Measurements from ENCODE around the gene SHISA9.

SHISA9 gene

DNA sequence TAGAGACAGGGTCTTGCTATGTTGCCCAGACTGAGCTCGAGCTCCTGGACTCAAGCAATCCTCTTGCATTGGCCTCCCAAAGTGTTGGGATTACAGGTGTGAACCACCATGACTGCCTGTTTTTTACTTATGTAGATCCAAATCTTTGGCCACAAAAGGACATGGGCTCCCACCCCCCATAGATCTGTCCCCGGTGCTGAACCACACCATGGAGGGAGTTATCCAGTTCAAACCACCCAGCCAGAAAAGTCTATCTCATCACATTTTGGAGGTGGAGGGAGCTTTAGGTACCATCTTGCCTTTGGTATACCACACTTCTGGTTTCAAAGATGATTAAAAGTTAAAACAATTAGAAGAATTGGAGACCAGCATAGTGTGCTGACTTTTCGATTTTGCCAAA, 26.2 kb downstream of the SHISA9 start:
- H3K79me2 ChIP-seq (ENCODE audit: low read length) = no peaks in the 10 kb centered on the region
- H3K9me3 ChIP-seq (ENCODE audit: insufficient read depth, low read length) = no peaks in the 10 kb centered on the region
- TF ChIP-seq, protein P1, sequence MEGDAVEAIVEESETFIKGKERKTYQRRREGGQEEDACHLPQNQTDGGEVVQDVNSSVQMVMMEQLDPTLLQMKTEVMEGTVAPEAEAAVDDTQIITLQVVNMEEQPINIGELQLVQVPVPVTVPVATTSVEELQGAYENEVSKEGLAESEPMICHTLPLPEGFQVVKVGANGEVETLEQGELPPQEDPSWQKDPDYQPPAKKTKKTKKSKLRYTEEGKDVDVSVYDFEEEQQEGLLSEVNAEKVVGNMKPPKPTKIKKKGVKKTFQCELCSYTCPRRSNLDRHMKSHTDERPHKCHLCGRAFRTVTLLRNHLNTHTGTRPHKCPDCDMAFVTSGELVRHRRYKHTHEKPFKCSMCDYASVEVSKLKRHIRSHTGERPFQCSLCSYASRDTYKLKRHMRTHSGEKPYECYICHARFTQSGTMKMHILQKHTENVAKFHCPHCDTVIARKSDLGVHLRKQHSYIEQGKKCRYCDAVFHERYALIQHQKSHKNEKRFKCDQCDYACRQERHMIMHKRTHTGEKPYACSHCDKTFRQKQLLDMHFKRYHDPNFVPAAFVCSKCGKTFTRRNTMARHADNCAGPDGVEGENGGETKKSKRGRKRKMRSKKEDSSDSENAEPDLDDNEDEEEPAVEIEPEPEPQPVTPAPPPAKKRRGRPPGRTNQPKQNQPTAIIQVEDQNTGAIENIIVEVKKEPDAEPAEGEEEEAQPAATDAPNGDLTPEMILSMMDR (IDR thresholded peaks at IDR 0.05; ENCODE audit: low read depth, low read length) = no peak
- TF ChIP-seq EZH2phosphoT487 (IDR thresholded peaks at IDR 0.05; ENCODE audit: low read depth) = no peak
- no peaks in the 10 kb centered on the region for H4K20me1 ChIP-seq (ENCODE audit: insufficient read depth, low read length)
- H2AFZ ChIP-seq (ENCODE audit: low read depth, low read length) = no peak overlapping the region
- no peak overlapping the region for H3K4me3 ChIP-seq (ENCODE audit: low read length)
- no peak overlapping the region for H3K27ac ChIP-seq (ENCODE audit: low read length)
- no peak overlapping the region for H3K4me2 ChIP-seq (ENCODE audit: low read length)
- H3K27me3 ChIP-seq (ENCODE audit: low read depth, low read length) = peaks cover 5% of the 10 kb centered on the region
- H3K4me1 ChIP-seq (ENCODE audit: low read length) = no peaks in the 10 kb centered on the region
- H3K36me3 ChIP-seq (replicated peaks; ENCODE audit: low read depth, low read length) = no peaks in the 10 kb centered on the region
- H3K9ac ChIP-seq (ENCODE audit: low read length) = no peak overlapping the region

DNA sequence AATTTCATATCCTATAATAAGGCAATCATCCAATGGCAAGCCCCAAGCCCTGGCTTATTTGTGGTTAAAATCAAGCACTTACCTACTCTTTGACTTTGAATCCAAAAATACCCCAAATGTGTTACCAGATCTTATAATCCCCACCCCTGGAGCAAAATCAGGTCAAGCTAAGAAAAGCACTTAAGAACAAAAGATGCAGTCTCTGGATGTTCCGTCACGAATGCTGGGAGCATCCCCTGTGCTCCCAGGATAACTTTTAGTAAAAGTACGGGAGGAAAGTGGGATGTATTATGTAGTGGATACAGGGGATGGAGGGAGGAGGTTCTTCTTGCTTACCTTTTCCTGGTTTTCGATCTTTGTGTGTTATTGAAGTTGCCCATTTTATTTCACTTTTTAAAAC, 29.5 kb downstream of the SHISA9 start:
- Histone ChIP-seq H2AFZ (ENCODE audit: low read depth, low read length) (no peak overlapping the region), H3K36me3 (replicated peaks; ENCODE audit: low read depth, low read length) (no peaks in the 10 kb centered on the region), H3K4me3 (ENCODE audit: low read length) (no peak overlapping the region)

DNA sequence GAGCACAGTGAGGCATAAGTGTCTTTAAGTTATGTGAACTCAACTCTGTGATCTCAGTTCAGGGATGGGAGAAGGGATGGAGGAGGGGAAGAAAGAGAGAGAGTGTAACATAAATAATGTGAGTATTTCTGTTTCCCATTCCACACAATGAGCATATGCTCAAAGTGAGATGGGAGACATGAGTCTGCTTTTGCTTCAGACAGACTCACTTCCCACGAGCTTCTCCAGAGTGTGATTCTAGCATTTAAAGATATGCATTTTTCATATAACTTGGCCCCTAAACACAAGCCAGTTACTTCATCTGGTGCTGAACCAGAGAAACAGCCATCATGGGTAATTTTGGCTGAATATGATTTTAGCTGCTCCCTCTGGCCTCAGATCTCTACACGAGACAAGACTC, 35.0 kb downstream of the SHISA9 start:
- H3K27me3 ChIP-seq (ENCODE audit: low read depth, low read length) = peaks cover 8% of the 10 kb centered on the region; the same call in 1 of the 2 replicates
- no peaks in the 10 kb centered on the region for H3K36me3 ChIP-seq (replicated peaks; ENCODE audit: low read depth, low read length)
- no peak overlapping the region for H3K4me3 ChIP-seq (ENCODE audit: low read length)
- H2AFZ ChIP-seq (ENCODE audit: low read depth, low read length) = no peak overlapping the region
- no peaks in the 10 kb centered on the region for H3K79me2 ChIP-seq (ENCODE audit: low read length)
- H4K20me1 ChIP-seq (ENCODE audit: insufficient read depth, low read length) = no peaks in the 10 kb centered on the region
- H3K27ac ChIP-seq (ENCODE audit: low read length) = no peak overlapping the region
- H3K4me2 ChIP-seq (ENCODE audit: low read length) = no peak overlapping the region
- H3K9ac ChIP-seq (ENCODE audit: low read length) = no peak overlapping the region
- no peaks in the 10 kb centered on the region for H3K4me1 ChIP-seq (ENCODE audit: low read length)
- TF ChIP-seq, protein P1 (IDR thresholded peaks at IDR 0.05; ENCODE audit: low read depth, low read length) = no peak
- no peak for TF ChIP-seq EZH2phosphoT487 (IDR thresholded peaks at IDR 0.05; ENCODE audit: low read depth)
- no peaks in the 10 kb centered on the region for H3K9me3 ChIP-seq (ENCODE audit: insufficient read depth, low read length)

More for the DNA sequence above, 29.5 kb downstream of the SHISA9 start:
- no peak overlapping the region for H3K27ac ChIP-seq (ENCODE audit: low read length)
- no peak overlapping the region for H3K9ac ChIP-seq (ENCODE audit: low read length)
- no peak overlapping the region for H3K4me2 ChIP-seq (ENCODE audit: low read length)
- H3K79me2 ChIP-seq (ENCODE audit: low read length) = no peaks in the 10 kb centered on the region
- no peaks in the 10 kb centered on the region for H3K9me3 ChIP-seq (ENCODE audit: insufficient read depth, low read length)
- no peak for TF ChIP-seq EZH2phosphoT487 (IDR thresholded peaks at IDR 0.05; ENCODE audit: low read depth)
- TF ChIP-seq, protein P1 (IDR thresholded peaks at IDR 0.05; ENCODE audit: low read depth, low read length) = no peak
- no peaks in the 10 kb centered on the region for H3K4me1 ChIP-seq (ENCODE audit: low read length)
- no peaks in the 10 kb centered on the region for H4K20me1 ChIP-seq (ENCODE audit: insufficient read depth, low read length)
- 0 out of 2 replicates have a peak, but pooled peaks cover 4% of the 10 kb centered on the region for H3K27me3 ChIP-seq (ENCODE audit: low read depth, low read length)

DNA sequence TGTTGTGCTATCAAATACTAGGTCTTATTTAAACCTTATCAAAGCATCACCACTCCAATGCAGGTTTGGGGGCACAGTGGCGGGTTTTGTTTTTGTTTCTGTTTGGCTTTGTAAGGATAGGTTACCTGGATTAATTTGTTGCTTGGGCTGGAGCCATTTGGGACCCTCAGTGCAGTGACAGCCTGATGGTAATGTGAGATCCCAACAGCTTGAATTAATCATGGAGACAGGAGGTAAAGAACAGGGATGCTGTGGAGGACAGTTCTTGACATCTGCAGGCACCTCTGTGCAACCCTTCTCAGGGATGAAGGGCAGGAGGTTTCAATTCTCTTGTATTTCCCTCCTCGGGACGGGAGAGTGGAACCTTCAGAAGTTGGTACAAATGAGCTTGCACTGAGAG, 40.5 kb downstream of the SHISA9 start:
- Histone ChIP-seq H3K9me3 (ENCODE audit: insufficient read depth, low read length) (no peaks in the 10 kb centered on the region), H3K27me3 (ENCODE audit: low read depth, low read length) (peaks cover 13% of the 10 kb centered on the region; the same call in 1 of the 2 replicates), H3K9ac (ENCODE audit: low read length) (no peak overlapping the region), H2AFZ (ENCODE audit: low read depth, low read length) (no peak overlapping the region), H3K27ac (ENCODE audit: low read length) (no peak overlapping the region), H3K79me2 (ENCODE audit: low read length) (no peaks in the 10 kb centered on the region), H3K4me1 (ENCODE audit: low read length) (no peaks in the 10 kb centered on the region), H4K20me1 (ENCODE audit: insufficient read depth, low read length) (no peaks in the 10 kb centered on the region), H3K4me2 (ENCODE audit: low read length) (no peak overlapping the region), H3K36me3 (replicated peaks; ENCODE audit: low read depth, low read length) (no peaks in the 10 kb centered on the region), H3K4me3 (ENCODE audit: low read length) (no peak overlapping the region)
- TF ChIP-seq, protein P1 (IDR thresholded peaks at IDR 0.05; ENCODE audit: low read depth, low read length) = no peak
- no peak for TF ChIP-seq EZH2phosphoT487 (IDR thresholded peaks at IDR 0.05; ENCODE audit: low read depth)
